GM13977 (cell line): ENCODE results near the gene MS4A15.
A peak's percentile ranks its signal among the peaks of the same experiment; 100 is the strongest.

ENCODE experiments used
- DNase-seq: peaks from one replicate; pipeline ENCODE4 v3.0.0; 2012; ENCODE audit warnings: low spot score
- CTCF ChIP-seq: IDR thresholded peaks from 2 replicates; pipeline ENCODE4 v1.5.1; 2012; ENCODE audit warnings: mild to moderate bottlenecking, control low read depth; ENCODE audit not compliant: insufficient read depth; ENCODE audit errors: extremely low read depth, missing control alignments
- in situ Hi-C: fragments of 300-500 bp; cut with MboI; formaldehyde crosslinking; loops from one replicate; pipeline ENCODE4 v1.12.0; 2022; ENCODE audit warnings: low sequenced_read_pairs, low pct_unique_long_range_greater_than_20kb, mixed read lengths, inconsistent platforms; ENCODE audit not compliant: unreplicated experiment

MS4A15 gene

DNA sequence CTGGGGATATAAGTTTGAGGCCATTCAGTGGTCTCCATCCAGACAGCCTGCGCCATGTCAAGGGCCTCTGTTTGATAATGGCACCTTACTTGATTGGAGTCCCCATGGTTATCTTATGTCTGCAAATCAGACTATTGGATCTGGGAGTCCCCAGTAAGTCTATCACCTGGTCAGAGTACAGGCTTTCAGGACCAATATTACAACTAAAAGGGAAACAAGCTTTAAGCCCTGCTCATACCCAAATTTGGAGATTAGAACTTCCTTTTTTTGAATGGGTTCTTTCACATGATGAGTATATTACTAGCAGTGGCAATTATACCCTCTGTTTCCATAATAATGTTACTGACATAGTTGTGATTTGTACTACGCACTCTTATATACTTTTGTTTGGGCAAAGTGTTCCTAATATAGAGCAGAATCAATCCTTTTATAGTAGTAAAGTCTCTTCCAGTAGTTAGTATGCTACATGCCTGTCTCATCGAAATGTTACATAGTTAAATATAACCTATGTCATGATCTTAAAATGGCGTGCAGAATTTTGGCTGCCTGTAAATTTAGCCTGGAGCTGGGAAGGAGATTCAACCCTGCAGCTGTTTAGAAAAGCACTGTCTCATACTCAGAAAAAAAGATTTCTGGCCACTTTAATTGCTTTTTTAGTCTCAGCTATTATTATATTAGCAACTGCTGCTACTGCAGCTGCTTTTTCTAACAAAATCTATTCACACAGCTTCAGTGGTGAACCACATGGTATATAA is 4.9 kb downstream of the MS4A15 start:
- no peak for DNase-seq
- in situ Hi-C loops = loop anchor here (25.0 kb wide), 1 partner anchor 399 kb away; no protein-coding TSS in a partner anchor
- TF ChIP-seq CTCF = no peak

DNA sequence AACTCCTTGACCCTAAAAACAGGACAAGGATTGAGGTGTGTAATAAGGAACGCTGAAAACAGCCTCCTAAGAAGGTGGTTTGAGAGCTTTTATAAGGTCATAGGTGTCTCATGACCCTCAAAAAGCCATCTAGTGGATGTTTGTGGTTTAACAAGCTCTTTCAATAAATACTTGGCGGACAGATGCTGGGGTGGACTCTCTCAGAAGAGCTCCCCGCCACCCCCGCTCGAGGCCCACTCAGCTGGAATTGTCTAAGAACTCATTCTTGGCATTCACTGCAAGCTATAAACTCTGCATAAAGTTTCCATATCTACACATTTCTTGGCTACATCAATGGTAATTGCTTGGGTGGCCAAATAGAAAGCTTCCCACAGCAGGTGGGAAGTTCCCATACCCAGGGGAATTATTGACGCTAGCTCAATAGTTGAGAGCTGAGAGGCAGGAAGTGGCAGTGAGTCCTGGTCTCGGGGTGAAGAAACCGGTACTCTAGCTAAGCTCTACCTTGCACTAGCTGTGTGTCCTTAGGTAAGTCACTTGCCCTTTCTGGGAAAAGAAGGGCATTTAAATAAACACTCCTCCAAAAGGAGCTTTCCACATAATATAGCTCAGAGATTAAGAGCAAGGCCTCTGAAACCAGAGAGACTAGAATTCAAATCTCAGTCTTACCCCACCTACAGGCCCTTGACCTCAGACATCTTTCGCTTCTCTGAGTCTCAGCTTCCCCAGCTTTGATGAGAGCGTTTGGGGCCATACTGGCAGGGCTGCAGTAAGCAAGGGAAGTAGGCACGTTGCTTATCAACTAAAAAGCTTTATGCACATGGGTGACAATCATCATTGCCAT is 6.4 kb downstream of the MS4A15 start:
- peak; percentile 53 for TF ChIP-seq CTCF
- peak; percentile 68 for DNase-seq
- in situ Hi-C loops = loop anchor here (25.0 kb wide), 1 partner anchor 401 kb away; no protein-coding TSS in a partner anchor

DNA sequence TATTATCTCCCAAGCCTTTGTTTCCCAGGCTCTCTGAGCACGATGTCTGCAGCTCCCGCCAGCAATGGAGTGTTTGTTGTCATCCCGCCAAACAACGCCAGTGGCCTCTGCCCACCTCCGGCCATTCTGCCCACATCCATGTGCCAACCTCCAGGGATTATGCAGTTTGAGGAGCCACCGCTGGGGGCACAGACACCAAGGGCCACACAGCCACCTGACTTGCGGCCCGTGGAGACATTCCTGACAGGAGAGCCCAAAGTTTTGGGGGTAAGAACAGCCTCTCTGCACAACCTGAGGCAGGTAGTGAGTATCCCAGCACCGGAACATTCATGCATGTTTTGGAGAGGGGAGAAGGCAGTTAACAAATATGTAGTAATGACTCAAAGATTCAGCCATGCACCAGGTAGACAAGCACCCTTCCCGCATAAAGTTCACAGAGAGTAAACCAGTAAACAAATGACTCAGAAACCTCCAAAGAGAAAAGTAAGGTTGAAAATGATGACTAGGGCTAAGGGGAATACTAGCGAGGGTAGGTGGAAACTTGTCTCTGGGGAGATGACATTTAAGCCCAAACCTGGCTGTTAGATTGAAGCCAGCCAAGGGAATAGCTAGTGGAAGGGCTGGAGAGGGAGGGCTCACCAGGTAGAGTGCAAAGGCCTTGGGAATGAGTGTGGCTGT is 7.2 kb downstream of the MS4A15 start:
- TF ChIP-seq CTCF = no peak
- in situ Hi-C loops = loop anchor here (25.0 kb wide), 1 partner anchor 402 kb away; no protein-coding TSS in a partner anchor
- peak; percentile 41 for DNase-seq

GRCh38 chr11:60764879-60765278 is 8.2 kb downstream of the MS4A15 start:
- TF ChIP-seq CTCF = no peak
- DNase-seq = peak; percentile 73
- in situ Hi-C loops = loop anchor here (25.0 kb wide), 1 partner anchor 403 kb away; no protein-coding TSS in a partner anchor

DNA sequence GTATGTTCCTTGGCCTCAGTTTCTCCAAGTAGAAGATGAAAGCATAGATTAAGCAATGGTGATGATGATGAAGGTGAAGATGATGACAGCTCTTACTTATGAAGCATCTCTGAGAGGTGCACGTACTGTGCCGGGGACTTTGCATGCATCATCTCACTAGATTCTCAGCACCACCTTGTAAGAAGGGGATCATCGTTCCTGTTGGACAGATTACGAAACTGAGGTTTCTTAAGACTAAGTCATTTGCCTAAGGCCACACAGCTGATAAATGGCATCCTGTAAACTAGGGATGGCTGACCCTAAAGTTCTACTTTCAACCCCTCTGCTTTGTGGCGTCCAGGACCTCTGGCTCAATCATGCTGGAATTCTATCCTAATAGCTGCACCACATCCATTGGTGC is 8.7 kb downstream of the MS4A15 start:
- DNase-seq = peak; percentile 45
- in situ Hi-C loops = loop anchor here (25.0 kb wide), 1 partner anchor 403 kb away; no protein-coding TSS in a partner anchor
- no peak for TF ChIP-seq CTCF

DNA sequence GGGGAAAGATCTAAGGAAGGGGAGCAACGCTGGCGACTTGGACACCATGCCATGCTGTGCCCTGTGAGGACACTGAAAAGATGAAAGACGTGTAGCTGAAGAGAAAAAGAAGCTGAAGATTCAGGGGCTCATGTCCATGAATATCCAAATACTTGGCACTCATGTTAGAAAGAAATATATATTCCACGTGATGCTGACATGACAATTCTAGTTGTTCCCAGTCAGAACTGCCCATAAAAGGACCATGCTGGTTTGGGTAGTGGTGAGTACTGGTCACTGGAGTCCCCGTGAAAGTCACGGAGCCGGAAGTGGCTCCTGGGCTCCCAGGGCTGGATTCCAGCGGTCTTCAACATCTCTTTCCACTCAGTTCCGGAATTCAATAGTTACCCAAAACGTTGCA is 9.9 kb downstream of the MS4A15 start:
- in situ Hi-C loops = loop anchor here (25.0 kb wide), 1 partner anchor 404 kb away; no protein-coding TSS in a partner anchor
- DNase-seq = no peak
- no peak for TF ChIP-seq CTCF
